ENCODE results near the gene NPAS3. TPM values are rescaled to one million over a fixed set of nuclear protein-coding genes. Genes with fewer than 3 reads are reported as not detected.

NPAS3 gene
- total and polyA plus RNA-seq, 2 of the 8 experiments (the other 6 are each of a cell fraction or from before 2014, with no cell fraction given), result 0.11 to 0.60 TPM

GRCh38 chr14:33229269-33229929 is 290.7 kb downstream of the NPAS3 start:
- Histone ChIP-seq H2BK120ac (replicated peaks; ENCODE audit: low read depth, low read length) (no peak overlapping the region), H4K5ac (ENCODE audit: insufficient read length, low read depth, low read length) (no peak overlapping the region), H3K14ac (ENCODE audit: insufficient read length) (no peak overlapping the region), H3K36me3 (ENCODE audit: control insufficient read depth in 2 of 4, insufficient read depth in 4 of 4, low read length in 3 of 4) (no peaks in the 10 kb centered on the region), H2BK20ac (ENCODE audit: low read length) (no peak overlapping the region), H2AK5ac (ENCODE audit: low read depth, low read length) (no peak overlapping the region), H3K27me3 (replicated peaks in 1 of 4; ENCODE audit: control insufficient read depth in 3 of 4, extremely low read depth in 1 of 4, insufficient read depth in 3 of 4, low read length in 3 of 4) (no peaks in the 10 kb centered on the region), H3K79me1 (ENCODE audit: low read depth, low read length) (no peaks in the 10 kb centered on the region), H3K56ac (replicated peaks; ENCODE audit: insufficient read length, low read depth, low read length) (no peak overlapping the region), H3K23ac (ENCODE audit: insufficient read length) (no peak overlapping the region), H4K91ac (replicated peaks; ENCODE audit: insufficient read length, low read length) (no peak overlapping the region), H3K4me2 (ENCODE audit: insufficient read depth in 1 of 2, low read depth in 2 of 2, low read length in 2 of 2) (no peak overlapping the region), H3K18ac (ENCODE audit: extremely low read depth, low read length) (no peak overlapping the region), H3K4me3 (ENCODE audit: extremely low read depth in 1 of 4, insufficient read depth in 2 of 4, low read depth in 3 of 4, low read length in 4 of 4) (no peak overlapping the region), H4K20me1 (replicated peaks in 1 of 2; ENCODE audit: control insufficient read depth in 1 of 2, insufficient read depth in 2 of 2, low read length in 2 of 2) (no peaks in the 10 kb centered on the region), H4K8ac (ENCODE audit: extremely low read depth, insufficient read depth, low read length) (no peak overlapping the region), H2BK12ac (ENCODE audit: low read depth, low read length) (no peak overlapping the region), H3K4me1 (replicated peaks in 1 of 4; ENCODE audit: control insufficient read depth in 3 of 4, insufficient read depth in 4 of 4, low read length in 3 of 4) (0 out of 7 replicates have a peak, but pooled peaks cover 0 to 2% (median 0%) of the 10 kb centered on the region in 4 experiments), H3K79me2 (ENCODE audit: control insufficient read depth in 1 of 2, insufficient read depth in 2 of 2, low read length in 2 of 2) (no peaks in the 10 kb centered on the region), H3K23me2 (ENCODE audit: low read depth, low read length) (no peaks in the 10 kb centered on the region), H2BK5ac (ENCODE audit: low read depth, low read length) (no peak overlapping the region), H3K27ac (ENCODE audit: low read depth, low read length) (no peak overlapping the region), H3K9me3 (ENCODE audit: insufficient read depth in 2 of 2, low read depth in 1 of 2, low read length in 1 of 2) (no peaks in the 10 kb centered on the region), H2AFZ (ENCODE audit: low read length) (no peak overlapping the region), H3K9ac (replicated peaks in 1 of 4; ENCODE audit: extremely low read depth in 1 of 4, low read depth in 3 of 4, low read length in 3 of 4) (no peak overlapping the region), H3K4ac (replicated peaks; ENCODE audit: insufficient read length, low read depth, low read length) (no peak overlapping the region), H2BK15ac (ENCODE audit: low read length) (no peak overlapping the region)
- FAIRE-seq (no peak), DNase-seq (ENCODE audit: low read depth in 1 of 2, low spot score in 2 of 2) (no peak)
- POLR2A ChIA-PET (ENCODE audit: partially characterized antibody), result no interaction called here
- 86% methylated on average over 10 of the region's 10 CpGs; no CpG with 5 or more reads in 1 of the 2 experiments for WGBS, 2 experiments (ENCODE audit: extremely low coverage in 1 of 2, insufficient coverage in 1 of 2, insufficient read length in 1 of 2, insufficient replicate concordance in 2 of 2, low coverage in 1 of 2, low lambda C conversion rate in 2 of 2, missing lambda C conversion rate in 1 of 2)
- CTCF ChIA-PET (ENCODE audit: partially characterized antibody), result no interaction called here
- TF ChIP-seq, protein P1, sequence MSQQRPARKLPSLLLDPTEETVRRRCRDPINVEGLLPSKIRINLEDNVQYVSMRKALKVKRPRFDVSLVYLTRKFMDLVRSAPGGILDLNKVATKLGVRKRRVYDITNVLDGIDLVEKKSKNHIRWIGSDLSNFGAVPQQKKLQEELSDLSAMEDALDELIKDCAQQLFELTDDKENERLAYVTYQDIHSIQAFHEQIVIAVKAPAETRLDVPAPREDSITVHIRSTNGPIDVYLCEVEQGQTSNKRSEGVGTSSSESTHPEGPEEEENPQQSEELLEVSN (IDR thresholded peaks at IDR 0.05), result peak; percentile 39; the same call in 1 of the 2 replicates
- no peak for TF ChIP-seq SIX5 (IDR thresholded peaks at IDR 0.05; ENCODE audit: low read depth, low read length)

Data from H1 (cell line).